HCT116 (cell line): ENCODE results near the gene TSPO. TPM values are rescaled to one million over a fixed set of nuclear protein-coding genes. Genes with fewer than 3 reads are reported as not detected.

Source experiments
- ATAC-seq: fragments of 200-7000 bp; cut with Tn5 transposase; 2 replicates; pipeline ENCODE4 v1.9.1; 2020; ENCODE audit warnings: mild to moderate bottlenecking, moderate library complexity
- BruUV-seq: library from RNA; stranded (reverse); fragments of 400-500 nt; replicated peaks from 2 replicates; lab custom pipeline; 2021; lab: Mats Ljungman, UMichigan
- CTCF ChIA-PET: fragments of 300-600 bp; sonication (Branson Sonifier 250); formaldehyde crosslinking; loops from one replicate; lab custom pipeline; 2021; ENCODE audit warnings: antibody characterized with exemption; lab: Charles Lee
- POLR2A ChIA-PET: fragments of 300-600, 350-600 bp; sonication (Branson Sonifier 250); formaldehyde crosslinking; loops from one replicate; lab custom pipeline; 2021; ENCODE audit warnings: antibody characterized with exemption; lab: Charles Lee
- RAD21 ChIA-PET, 2 experiments: fragments of 300-600 bp; sonication (Branson Sonifier 250); formaldehyde crosslinking; loops; one replicate each; lab custom pipeline; 2023; ENCODE audit warnings: low total read pairs in 2 of 2; ENCODE audit not compliant: uncharacterized antibody in 2 of 2, unreplicated experiment in 2 of 2, low non-redundant PET in 1 of 2; lab: Charles Lee
- DNase-seq: peaks from one replicate; pipeline ENCODE4 v3.0.0-alpha.2; 2010; ENCODE audit warnings: low read depth, low spot score
- H2AFZ ChIP-seq: fragments of 200-600 bp; shearing (Covaris generic), sonication (generic); 2 replicates; pipeline ENCODE4 v1.6.1; 2017; ENCODE audit warnings: low read depth, mixed run types, mixed read lengths, antibody characterized with exemption, low read length; ENCODE audit not compliant: poor library complexity, severe bottlenecking
- H3K27ac ChIP-seq: 2 replicates; pipeline ENCODE4 v1.5.1; 2012; ENCODE audit warnings: low read depth, low read length
- H3K27me3 ChIP-seq: fragments of 200-600 bp; sonication (generic); 2 replicates; pipeline ENCODE4 v1.6.1; 2016; ENCODE audit warnings: mixed run types, low read length, mixed read lengths; ENCODE audit not compliant: insufficient read depth
- H3K36me3 ChIP-seq, 2 experiments: fragments of 200-500 bp in 1 of 2; fragments of 200-600 bp in 1 of 2; sonication (Bioruptor generic) in 1 of 2; sonication (generic) in 1 of 2; 2 replicates each; pipeline versions ENCODE4 v1.5.1 to v1.6.1; 2014 to 2016; ENCODE audit warnings: low read length in 2 of 2, inconsistent platforms in 1 of 2, mixed read lengths in 1 of 2, mixed run types in 1 of 2; ENCODE audit not compliant: insufficient read depth in 2 of 2, control insufficient read depth in 1 of 2
- H3K4me1 ChIP-seq, 2 experiments: fragments of 200-600 bp in 1 of 2; sonication (generic) in 1 of 2; 2 replicates each; pipeline versions ENCODE4 v1.5.1 to v1.6.1; 2012 to 2017; ENCODE audit warnings: low read length in 2 of 2, inconsistent platforms in 1 of 2, mild to moderate bottlenecking in 1 of 2, mixed read lengths in 1 of 2, mixed run types in 1 of 2, moderate library complexity in 1 of 2; ENCODE audit not compliant: insufficient read depth in 2 of 2, control insufficient read depth in 1 of 2
- H3K4me2 ChIP-seq: fragments of 200-600 bp; sonication (generic); 2 replicates; pipeline ENCODE4 v1.6.1; 2017; ENCODE audit warnings: mixed run types, low read length, mixed read lengths
- H3K4me3 ChIP-seq, 2 experiments: fragments of 200-600 bp in 1 of 2; sonication (generic) in 1 of 2; replicated peaks in 1 of 2; 2 replicates each; pipeline ENCODE4 v1.5.1; 2011 to 2016; ENCODE audit warnings: low read length in 2 of 2, control low read depth in 1 of 2, low read depth in 1 of 2, mild to moderate bottlenecking in 1 of 2, mixed read lengths in 1 of 2, mixed run types in 1 of 2
- H3K79me2 ChIP-seq: fragments of 200-600 bp; sonication (generic); 2 replicates; pipeline ENCODE4 v1.6.1; 2017; ENCODE audit warnings: mild to moderate bottlenecking, mixed run types, low read length, moderate library complexity, mixed read lengths; ENCODE audit not compliant: insufficient read depth
- H3K9ac ChIP-seq: fragments of 200-600 bp; sonication (generic); 2 replicates; pipeline ENCODE4 v1.6.1; 2016; ENCODE audit warnings: low read length, mixed read lengths
- H3K9me2 ChIP-seq: fragments of 200-600 bp; sonication (generic), shearing (Covaris generic); 2 replicates; pipeline ENCODE4 v1.6.1; 2017; ENCODE audit warnings: mixed run types, mild to moderate bottlenecking, moderate library complexity; ENCODE audit not compliant: insufficient read depth
- H3K9me3 ChIP-seq, 2 experiments: fragments of 200-500 bp in 1 of 2; fragments of 200-600 bp in 1 of 2; sonication (Bioruptor generic) in 1 of 2; sonication (generic) in 1 of 2; 2 replicates each; pipeline ENCODE4 v1.6.1; 2014 to 2017; ENCODE audit warnings: low read length in 2 of 2, mixed read lengths in 2 of 2, inconsistent platforms in 1 of 2, low read depth in 1 of 2, mild to moderate bottlenecking in 1 of 2, mixed run types in 1 of 2, moderate library complexity in 1 of 2; ENCODE audit not compliant: control insufficient read depth in 1 of 2, insufficient read depth in 1 of 2
- H4K20me1 ChIP-seq: fragments of 200-600 bp; sonication (generic), shearing (Covaris generic); 2 replicates; pipeline ENCODE4 v1.6.1; 2017; ENCODE audit warnings: mixed run types, mild to moderate bottlenecking, moderate library complexity; ENCODE audit not compliant: insufficient read depth
- CBX3 ChIP-seq: IDR thresholded peaks from 2 replicates; pipeline ENCODE4 v1.6.1; 2012; ENCODE audit warnings: low read depth
- EZH2phosphoT487 ChIP-seq: fragments of 200-600 bp; IDR thresholded peaks from 2 replicates; pipeline ENCODE4 v1.6.1; 2018; ENCODE audit warnings: antibody characterized with exemption, borderline replicate concordance
- JUND ChIP-seq: IDR thresholded peaks from 2 replicates; pipeline ENCODE4 v1.6.1; 2012
- POLR2A ChIP-seq: IDR thresholded peaks from 2 replicates; pipeline ENCODE4 v1.7.0; 2011; ENCODE audit warnings: borderline replicate concordance; ENCODE audit not compliant: insufficient read depth, insufficient read length; ENCODE audit errors: extremely low read depth
- SIN3A ChIP-seq: IDR thresholded peaks from 2 replicates; pipeline ENCODE4 v1.6.1; 2012; ENCODE audit warnings: low read depth
- SP1 ChIP-seq: IDR thresholded peaks from 2 replicates; pipeline ENCODE4 v1.6.1; 2012; ENCODE audit warnings: low read depth
- YY1 ChIP-seq: IDR thresholded peaks from 2 replicates; pipeline ENCODE4 v1.6.1; 2011; ENCODE audit warnings: low read length, low read depth, moderate library complexity, mild to moderate bottlenecking; ENCODE audit not compliant: insufficient replicate concordance; ENCODE audit errors: extremely low read depth
- ZFX ChIP-seq: fragments of 450-650 bp; IDR thresholded peaks from 2 replicates; pipeline ENCODE4 v1.6.1; 2017
- ZNF274 ChIP-seq: fragments of 200-500 bp; sonication (Bioruptor generic); IDR thresholded peaks from 2 replicates; pipeline ENCODE4 v1.6.1; 2014; ENCODE audit warnings: mild to moderate bottlenecking, low read depth, low read length, inconsistent platforms
- intact Hi-C: fragments of 100-400 bp; cut with micrococcal nuclease; formaldehyde crosslinking; loops from 2 replicates; pipeline ENCODE4 v1.10.0; 2022
- total RNA-seq: library from RNA; stranded (reverse); gene quantifications from one replicate; pipeline ENCODE4 v1.2.1, GENCODE V29; 2021; ENCODE audit not compliant: unreplicated experiment
- TF ChIP-seq, protein P1 (sequence below): IDR thresholded peaks from 2 replicates; pipeline ENCODE4 v1.6.1; 2012
- TF ChIP-seq, protein P2 (sequence below): IDR thresholded peaks from 2 replicates; pipeline ENCODE4 v1.6.1; 2012; ENCODE audit warnings: low read depth
- TF ChIP-seq, protein P3 (sequence below), 3 experiments: fragments of 200-600 bp in 1 of 3; sonication (generic) in 1 of 3; IDR thresholded peaks in 2 of 3; conservative IDR thresholded peaks in 1 of 3; 2 replicates each; pipeline ENCODE4 v1.5.1; 2012 to 2017; ENCODE audit warnings: low read depth in 2 of 3, low read length in 2 of 3, antibody characterized with exemption in 1 of 3, borderline replicate concordance in 1 of 3, control low read depth in 1 of 3, mild to moderate bottlenecking in 1 of 3, mixed read lengths in 1 of 3, mixed run types in 1 of 3, moderate library complexity in 1 of 3; ENCODE audit not compliant: insufficient read depth in 1 of 3
- TF ChIP-seq, protein P4 (sequence below): IDR thresholded peaks from 2 replicates; pipeline ENCODE4 v1.6.1; 2012

Gene TSPO
- total RNA-seq, 1 experiment from 2014 or later: 192 TPM

DNA sequence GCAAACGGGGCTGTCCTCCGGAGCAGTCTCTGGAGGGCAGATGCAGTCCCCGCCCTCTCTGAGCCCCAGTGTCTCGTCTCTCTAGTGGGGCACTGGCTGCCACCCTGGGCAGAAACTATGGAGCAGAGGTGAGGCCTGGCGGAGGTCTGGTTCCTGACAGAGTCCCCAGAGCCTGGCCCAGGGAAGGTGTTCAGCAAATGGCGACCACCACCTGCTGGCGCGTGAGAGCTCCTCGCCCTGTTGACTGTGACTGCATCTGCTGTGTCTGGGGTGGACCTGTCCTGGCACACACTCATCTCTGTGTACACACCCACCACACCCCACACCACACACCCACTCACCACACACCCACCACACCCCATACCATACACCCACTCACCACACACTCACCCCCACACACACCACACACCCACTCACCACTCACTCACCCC is 53.9 kb downstream of the TSPO start (continued):
- TF ChIP-seq, protein P1, sequence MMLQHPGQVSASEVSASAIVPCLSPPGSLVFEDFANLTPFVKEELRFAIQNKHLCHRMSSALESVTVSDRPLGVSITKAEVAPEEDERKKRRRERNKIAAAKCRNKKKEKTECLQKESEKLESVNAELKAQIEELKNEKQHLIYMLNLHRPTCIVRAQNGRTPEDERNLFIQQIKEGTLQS: no peak
- TF ChIP-seq, protein P2, sequence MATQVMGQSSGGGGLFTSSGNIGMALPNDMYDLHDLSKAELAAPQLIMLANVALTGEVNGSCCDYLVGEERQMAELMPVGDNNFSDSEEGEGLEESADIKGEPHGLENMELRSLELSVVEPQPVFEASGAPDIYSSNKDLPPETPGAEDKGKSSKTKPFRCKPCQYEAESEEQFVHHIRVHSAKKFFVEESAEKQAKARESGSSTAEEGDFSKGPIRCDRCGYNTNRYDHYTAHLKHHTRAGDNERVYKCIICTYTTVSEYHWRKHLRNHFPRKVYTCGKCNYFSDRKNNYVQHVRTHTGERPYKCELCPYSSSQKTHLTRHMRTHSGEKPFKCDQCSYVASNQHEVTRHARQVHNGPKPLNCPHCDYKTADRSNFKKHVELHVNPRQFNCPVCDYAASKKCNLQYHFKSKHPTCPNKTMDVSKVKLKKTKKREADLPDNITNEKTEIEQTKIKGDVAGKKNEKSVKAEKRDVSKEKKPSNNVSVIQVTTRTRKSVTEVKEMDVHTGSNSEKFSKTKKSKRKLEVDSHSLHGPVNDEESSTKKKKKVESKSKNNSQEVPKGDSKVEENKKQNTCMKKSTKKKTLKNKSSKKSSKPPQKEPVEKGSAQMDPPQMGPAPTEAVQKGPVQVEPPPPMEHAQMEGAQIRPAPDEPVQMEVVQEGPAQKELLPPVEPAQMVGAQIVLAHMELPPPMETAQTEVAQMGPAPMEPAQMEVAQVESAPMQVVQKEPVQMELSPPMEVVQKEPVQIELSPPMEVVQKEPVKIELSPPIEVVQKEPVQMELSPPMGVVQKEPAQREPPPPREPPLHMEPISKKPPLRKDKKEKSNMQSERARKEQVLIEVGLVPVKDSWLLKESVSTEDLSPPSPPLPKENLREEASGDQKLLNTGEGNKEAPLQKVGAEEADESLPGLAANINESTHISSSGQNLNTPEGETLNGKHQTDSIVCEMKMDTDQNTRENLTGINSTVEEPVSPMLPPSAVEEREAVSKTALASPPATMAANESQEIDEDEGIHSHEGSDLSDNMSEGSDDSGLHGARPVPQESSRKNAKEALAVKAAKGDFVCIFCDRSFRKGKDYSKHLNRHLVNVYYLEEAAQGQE: no peak
- TF ChIP-seq ZFX (no peak), YY1 (no peak)
- TF ChIP-seq, all 23 proteins: peak for 0

DNA sequence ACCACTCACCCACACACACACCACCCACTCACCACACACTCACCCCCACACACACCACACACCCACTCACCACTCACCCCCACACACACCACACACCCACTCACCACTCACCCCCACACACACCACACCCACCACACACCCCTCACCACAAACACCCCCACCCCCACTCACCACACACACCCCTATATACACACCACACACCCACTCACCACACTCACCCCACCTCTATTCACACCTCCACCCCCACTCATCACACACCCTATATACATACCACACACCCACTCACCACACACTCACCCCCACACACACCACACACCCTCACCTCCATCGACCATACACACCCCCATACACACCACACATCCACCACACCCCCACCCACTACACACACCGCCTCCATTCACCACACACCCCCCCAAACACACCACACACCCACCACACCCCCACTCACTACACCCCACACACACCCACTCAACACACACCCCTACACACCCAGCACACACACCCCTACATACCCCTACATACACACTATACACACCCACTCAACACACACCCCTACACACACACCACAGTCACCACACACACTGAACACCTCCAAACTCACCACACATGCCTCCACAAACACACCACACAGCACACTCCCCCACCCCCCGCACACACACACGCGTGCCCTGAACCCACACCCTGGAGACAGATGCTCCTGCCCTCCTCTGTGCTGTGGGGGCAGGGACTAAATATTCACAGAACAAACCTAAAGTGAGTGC is 54.6 kb downstream of the TSPO start:
- Histone ChIP-seq H4K20me1 (no peaks in the 10 kb centered on the region), H3K9me2 (no peaks in the 10 kb centered on the region), H3K4me2 (no peak overlapping the region), H3K27me3 (no peaks in the 10 kb centered on the region), H3K79me2 (no peaks in the 10 kb centered on the region), H3K27ac (no peak overlapping the region), H3K36me3 (no peaks in the 10 kb centered on the region), H3K4me3 (no peak overlapping the region), H3K9me3 (no peaks in the 10 kb centered on the region), H3K9ac (no peak overlapping the region), H2AFZ (no peak overlapping the region), H3K4me1 (peaks cover 0 to 11% of the 10 kb centered on the region in 2 experiments; a peak in 2 of 4 replicates)
- POLR2A ChIA-PET: no interaction called here
- ATAC-seq (no peak), DNase-seq (no peak)
- CTCF ChIA-PET: no interaction called here
- RAD21 ChIA-PET: no interaction called here
- no TSS peak for BruUV-seq
- intact Hi-C loops: no loop called here
- TF ChIP-seq CBX3 (no peak), SP1 (no peak), EZH2phosphoT487 (no peak), SIN3A (no peak), JUND (no peak), POLR2A (no peak), ZNF274 (no peak), YY1 (no peak), ZFX (no peak)
- TF ChIP-seq, protein P3, sequence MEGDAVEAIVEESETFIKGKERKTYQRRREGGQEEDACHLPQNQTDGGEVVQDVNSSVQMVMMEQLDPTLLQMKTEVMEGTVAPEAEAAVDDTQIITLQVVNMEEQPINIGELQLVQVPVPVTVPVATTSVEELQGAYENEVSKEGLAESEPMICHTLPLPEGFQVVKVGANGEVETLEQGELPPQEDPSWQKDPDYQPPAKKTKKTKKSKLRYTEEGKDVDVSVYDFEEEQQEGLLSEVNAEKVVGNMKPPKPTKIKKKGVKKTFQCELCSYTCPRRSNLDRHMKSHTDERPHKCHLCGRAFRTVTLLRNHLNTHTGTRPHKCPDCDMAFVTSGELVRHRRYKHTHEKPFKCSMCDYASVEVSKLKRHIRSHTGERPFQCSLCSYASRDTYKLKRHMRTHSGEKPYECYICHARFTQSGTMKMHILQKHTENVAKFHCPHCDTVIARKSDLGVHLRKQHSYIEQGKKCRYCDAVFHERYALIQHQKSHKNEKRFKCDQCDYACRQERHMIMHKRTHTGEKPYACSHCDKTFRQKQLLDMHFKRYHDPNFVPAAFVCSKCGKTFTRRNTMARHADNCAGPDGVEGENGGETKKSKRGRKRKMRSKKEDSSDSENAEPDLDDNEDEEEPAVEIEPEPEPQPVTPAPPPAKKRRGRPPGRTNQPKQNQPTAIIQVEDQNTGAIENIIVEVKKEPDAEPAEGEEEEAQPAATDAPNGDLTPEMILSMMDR (IDR thresholded peaks at IDR 0.05 in 2 of 3, conservative IDR thresholded peaks at IDR 0.05 in 1 of 3; ENCODE audit: borderline replicate concordance in 1 of 3, insufficient read depth in 1 of 3, low read depth in 2 of 3, low read length in 2 of 3): no peak
- TF ChIP-seq, protein P1: no peak
- TF ChIP-seq, protein P4, sequence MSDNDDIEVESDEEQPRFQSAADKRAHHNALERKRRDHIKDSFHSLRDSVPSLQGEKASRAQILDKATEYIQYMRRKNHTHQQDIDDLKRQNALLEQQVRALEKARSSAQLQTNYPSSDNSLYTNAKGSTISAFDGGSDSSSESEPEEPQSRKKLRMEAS: no peak
- TF ChIP-seq, protein P2: no peak
